HG03066 (cell line): ENCODE measurements around the gene RAPGEF4.

ENCODE experiments used
- ATAC-seq: cut with Tn5 transposase; IDR thresholded peaks from one replicate; pipeline ENCODE4 v1.9.1; 2021; ENCODE audit warnings: low read depth; ENCODE audit not compliant: unreplicated experiment

The RAPGEF4 gene

DNA sequence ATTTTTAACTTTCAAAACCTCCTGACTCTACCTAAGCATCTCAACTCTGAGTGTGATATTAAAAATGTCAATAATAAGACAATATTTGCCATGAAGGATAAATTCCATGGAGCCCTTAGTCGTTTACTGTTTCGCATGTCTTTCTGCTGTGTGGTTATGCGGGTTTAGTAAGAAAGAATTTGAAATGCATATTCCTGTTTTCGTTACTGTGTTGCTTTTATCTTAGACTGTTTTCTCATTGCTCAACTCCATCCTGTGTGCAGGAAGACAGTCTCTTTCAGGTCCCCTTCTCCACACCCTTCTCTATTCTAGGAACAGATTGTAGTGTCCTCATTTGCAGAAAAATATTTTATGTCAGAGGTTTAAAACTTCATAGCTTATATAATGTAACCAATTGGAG is 257.5 kb downstream of the RAPGEF4 start:
- ATAC-seq, result no peak

DNA sequence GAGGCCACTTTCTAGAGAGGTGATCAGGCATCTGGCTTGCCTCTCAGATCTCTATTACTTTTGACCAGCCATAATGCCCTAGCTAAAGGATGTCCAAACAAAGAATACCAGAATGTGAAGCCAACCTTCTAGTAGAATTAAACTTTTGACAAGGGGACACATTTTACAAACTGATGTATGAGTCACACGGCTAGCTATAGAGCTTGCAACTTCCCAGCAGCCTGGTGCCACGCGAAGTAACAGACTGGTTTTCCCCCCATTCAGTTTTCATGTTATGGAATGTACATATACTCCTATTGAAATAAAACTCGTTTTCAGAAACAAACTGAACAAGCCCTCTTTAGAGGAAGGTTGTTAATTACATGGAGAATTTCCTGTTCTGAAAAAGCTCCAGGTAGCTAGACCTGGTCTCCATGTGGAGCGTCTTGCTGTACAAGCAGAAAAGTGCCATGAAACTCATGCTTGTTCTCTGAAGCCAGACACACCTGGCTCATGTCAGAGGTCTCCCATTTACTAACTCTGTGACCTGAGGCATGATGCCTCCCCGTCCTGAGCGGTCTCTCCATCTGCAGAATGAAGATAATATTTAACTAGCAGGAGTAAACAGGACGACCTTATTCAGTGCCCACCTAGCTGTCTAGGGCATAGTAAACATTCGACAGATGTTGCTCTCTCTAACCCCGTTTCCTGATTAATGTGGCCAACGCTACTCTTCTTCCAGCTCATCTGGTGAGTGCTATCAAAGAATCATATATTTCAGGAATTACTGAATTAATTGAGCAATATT is 258.5 kb downstream of the RAPGEF4 start:
- no peak for ATAC-seq

GRCh38 chr2:172994864-172995263 is 259.2 kb downstream of the RAPGEF4 start:
- ATAC-seq, result no peak

DNA sequence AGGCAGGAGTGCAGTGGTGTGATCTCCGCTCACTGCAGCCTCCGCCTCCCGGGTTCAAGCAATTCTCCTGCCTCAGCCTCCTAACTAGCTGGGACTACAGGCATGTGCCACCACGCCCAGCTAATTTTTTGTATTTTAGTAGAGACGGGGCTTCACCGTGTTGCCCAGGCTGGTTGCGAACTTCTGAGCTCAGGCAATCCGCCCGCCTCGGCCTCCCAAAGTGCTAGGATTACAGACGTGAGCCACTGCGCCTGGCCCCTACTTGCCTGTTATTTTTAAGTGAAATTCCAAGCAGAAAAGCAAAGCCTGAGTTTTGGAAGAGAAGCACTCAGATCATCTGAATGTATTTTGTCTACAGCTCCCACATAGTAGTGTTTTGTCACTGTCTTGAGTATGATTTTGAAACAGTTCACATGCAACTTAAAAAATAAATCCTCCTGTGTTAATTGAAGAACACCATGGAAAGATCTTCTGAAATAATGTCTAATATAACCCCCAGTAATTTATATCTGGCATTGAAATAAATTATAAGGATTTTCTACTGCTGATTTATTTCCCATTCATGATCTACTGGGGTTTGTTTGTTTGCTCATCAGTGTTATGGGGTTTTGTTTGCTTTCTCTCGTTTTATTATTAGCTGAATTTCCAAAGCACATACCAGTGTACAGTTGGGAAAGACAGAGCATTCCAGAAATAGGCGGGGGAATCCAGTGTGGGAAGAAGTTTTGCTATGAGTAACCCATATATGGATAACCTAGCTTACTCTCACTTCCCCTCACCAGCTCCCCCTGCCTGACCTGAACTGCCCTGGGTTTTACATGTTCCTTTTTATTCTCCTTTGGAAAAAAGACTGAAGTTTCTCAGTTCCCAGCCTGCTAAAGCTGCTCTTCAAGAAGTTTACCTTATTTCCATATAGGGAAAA is 259.9 kb downstream of the RAPGEF4 start:
- ATAC-seq, result no peak

DNA sequence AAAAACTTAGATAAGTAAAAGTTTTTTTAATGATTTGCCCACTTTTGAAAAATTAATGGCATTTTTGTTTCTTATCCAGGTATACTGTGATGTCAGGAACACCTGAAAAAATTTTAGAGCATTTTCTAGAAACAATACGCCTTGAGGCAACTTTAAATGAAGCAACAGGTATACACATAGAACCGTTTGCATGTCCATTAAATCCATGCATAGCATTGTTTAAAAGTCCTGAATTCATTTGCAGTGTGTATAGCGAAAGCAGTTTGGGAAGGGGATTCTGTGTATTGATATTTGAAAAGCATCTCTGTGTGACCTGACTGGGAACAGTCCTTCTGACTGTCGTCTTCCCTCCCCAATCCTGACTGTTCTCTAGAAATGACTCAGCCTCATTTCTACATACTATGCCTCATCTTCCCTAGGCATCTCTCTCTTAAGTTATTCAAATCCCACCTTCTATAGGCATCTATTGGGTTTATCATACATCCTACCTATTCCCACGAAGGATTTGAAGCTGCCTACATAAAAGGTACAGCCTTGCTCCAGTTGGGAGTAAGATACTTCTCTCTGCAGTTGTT is 260.8 kb downstream of the RAPGEF4 start:
- no peak for ATAC-seq

- no peak for ATAC-seq
Observed at GRCh38 chr2:172997031-172997430, 261.4 kb downstream of the RAPGEF4 start.

GRCh38 chr2:172998547-172999272 is 263.1 kb downstream of the RAPGEF4 start:
- ATAC-seq, result no peak

- no peak for ATAC-seq
Observed at GRCh38 chr2:172999641-173000386, 264.2 kb downstream of the RAPGEF4 start.

DNA sequence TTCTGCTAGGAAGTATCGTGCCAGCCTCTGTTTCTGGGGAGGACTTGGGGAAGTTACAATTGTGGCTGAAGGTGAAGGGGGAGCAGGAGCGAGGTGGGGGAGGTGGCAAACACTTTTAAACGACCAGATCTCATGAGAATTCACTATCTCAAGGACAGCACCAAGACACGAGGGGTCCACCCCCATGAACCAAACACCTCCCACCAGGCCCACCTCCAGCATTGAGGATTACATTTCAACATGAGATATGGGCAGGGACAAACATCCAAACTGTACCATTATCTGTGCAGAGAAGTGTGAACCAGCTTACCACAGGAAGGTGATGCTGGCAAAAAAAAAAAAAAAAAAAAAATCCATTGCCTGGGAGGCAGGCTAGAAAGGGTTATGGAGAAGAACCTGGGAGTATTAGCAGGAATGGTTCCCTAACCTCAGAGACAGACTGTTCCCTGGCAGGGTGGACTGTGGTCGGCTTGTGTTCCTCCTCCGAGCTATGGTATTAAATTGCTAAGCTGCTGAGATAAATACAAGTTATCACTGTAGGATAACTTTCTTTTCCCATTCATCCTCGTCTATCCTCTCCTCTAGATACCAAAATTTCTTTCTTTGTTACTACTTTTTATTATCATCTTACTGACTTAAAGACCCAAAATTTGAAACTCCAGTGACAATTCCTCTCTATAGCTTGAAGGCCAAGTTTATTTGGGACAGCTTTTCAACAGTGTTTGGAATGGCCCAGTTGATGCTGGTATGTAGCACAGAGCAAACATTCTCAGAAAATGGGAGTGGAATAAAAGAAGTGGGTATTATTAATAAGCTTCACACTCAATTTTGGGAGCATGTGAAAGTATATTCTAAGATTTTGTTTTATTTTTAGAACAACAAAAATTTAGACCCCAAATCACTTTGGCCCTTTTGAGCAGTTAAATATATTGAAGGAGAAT is 266.3 kb downstream of the RAPGEF4 start:
- ATAC-seq, result no peak

DNA sequence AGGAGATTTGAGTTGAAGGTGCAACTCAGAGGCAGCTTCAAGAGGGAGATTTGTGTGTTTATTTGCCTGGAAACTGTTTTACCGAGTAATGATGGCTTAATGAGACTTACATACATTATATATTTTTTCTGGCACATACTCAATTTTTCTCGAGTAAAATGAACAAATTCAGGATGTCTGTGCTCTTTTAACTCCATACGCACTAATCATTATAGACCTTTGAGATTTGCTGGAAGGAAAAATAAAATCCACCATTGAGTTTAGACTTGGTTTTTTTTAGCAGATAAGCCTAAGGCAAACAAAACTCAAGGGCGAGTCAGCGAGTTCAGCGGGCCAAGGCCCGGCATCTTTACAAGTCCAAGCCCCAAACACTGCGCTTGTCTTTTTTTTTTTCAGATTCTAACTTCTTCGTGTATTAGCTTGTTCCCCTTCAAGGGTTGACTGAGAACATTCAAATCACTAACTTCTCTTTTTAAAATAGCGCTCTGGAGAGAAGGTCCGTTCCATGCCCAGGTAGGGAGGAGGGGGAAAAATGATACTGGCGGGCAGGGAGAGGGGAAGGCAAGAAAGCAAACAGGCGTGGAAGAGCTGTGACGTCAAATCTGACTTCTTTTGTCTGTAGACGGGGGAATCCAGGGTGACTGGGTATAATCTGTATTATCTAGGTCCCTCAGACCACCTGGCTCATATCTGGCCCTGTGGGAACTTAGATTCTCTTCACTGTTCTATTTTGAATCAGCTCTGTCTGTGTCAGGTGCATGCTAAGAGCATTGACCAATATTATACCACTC is 267.3 kb downstream of the RAPGEF4 start:
- no peak for ATAC-seq

- ATAC-seq, result no peak
Observed at GRCh38 chr2:173008786-173009185, 273.1 kb downstream of the RAPGEF4 start.

DNA sequence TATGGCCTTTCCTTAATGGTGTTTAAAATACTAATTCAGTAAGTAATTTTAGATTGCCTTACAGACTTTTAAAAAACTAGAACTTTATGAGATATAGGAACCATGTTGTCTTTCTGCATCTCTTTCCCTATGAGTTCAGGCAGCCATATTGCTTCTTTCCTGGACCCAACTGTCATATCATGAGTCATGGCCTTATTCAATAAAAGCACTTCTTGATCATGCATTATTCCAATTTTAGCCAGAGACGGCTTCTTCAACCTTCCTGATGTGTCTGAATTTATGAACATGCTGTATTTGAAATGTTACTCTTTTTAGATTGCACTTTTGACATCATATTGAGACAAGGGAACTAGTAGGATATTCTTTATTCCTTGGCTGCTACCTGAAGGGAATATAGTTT is 274.6 kb downstream of the RAPGEF4 start:
- no peak for ATAC-seq

DNA sequence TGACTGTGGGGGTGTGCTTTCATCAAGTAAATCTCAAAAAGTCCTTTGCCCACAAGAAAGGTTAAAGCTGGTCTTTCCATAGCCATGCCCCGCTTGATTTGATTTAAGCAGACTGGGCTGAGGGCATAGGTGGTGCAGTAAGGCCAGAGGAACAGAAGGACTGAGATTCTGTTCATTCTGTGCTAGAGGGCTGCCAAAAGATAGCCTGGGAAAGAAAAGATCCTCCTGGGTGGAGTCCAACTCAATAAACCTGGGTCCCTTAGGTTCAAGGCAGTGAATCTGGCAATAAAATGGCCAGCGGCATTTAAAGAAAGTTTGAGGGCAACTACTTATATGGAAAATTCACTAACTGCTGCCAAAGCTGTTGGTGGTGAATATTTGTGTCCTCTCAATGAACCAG is 280.8 kb downstream of the RAPGEF4 start:
- ATAC-seq, result no peak

DNA sequence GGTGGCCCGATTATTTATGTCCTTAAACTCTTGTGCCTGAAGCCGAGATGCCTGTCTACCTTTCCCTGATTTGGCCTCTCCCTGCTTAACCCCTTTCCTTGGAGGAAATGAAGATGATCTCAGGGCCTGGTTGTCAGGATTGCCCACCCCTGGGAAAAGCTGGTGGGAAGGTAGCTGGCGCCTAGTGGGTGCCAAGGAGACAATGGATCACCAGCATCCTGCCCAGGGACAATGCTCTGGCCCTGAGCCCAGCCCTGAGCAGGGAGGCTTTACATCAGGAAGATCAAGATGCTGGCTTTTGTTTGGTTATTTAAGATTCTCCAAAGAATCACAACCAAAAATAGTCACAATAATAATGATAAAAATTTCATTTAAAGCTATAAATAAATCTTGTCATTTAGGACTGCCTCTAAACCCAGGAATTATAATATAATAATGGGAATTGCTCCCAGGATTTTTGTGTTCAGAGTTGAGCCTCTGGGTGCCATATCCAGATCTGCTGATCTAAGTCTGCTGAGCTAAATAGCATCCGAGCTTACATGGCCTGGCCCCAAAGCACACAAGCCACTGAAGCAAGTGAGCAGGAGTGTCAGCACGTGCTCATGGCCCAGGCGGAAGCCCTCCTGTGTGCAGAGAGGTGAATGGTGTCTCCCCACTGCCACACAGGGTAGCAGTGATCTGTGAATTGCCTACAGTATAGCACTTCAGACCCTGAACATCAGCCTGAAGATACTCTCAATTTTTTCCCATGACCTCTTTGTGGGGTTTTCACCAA is 282.2 kb downstream of the RAPGEF4 start:
- no peak for ATAC-seq

DNA sequence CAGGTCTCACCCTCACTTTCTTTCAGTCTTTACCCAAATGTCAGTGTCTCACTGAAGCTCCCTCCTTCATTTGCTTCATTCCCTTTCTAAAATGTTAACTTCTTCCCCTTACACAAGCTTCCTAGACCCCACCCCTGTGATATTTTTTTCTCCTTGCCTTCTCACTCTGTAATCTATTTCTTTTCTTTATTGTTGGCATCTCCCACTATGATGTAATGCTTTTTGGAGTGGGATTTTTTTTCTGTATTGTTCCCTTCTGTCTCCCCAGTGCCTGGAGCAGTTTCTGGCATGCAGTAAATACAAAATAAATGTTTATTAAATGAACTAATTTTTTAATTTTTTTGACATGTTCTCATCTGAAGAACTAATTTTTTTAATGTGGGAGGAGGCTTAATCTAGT is 284.1 kb downstream of the RAPGEF4 start:
- no peak for ATAC-seq

DNA sequence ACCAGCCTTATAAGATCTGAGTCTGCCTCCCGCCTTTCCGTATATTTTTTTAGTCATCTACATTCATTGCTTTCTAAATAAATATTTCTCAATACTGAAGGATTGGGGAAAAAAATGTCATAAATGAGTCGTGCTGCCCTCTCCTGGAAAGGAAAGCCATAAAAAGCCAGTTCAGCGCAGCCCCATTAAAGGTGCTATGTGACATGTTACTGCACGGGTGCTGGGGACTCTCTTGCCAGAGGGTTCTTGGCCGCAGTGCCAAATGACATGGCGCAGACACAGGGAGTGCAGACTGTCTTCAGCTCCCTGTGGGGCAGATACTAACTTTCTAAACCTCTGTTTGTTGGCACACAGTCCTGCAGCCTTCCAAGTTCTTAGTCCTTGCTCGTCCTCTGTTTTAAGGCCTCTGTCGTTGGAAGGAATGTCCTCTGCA is 286.3 kb downstream of the RAPGEF4 start:
- no peak for ATAC-seq

DNA sequence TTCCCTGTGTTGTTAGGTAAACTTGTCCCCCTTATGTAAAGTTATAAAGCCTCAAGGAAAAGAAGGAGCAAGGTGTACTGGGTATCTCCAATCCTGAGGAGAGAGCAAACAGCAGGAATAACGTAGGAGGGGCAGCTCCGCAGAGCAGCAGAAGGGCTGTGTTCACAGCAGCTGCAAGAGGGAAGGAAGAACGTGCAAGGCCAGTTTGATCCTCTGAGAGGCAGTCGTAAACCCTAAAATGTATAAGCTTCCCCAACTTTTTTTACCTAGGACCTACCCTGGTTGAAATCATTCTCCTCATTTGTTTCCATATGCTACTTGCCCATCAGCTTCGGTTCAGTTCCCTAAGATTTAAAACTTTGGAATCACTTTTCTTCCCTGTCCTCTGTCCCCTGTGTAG is 288.1 kb downstream of the RAPGEF4 start:
- ATAC-seq, result no peak
